SW480 (cell line): ENCODE measurements around the gene NAGPA.
A peak's percentile ranks its signal among the peaks of the same experiment; 100 is the strongest.
"Not testable (repeated sequence)": the region's sequence is repeated elsewhere in the genome, so short reads cannot be mapped to it uniquely, and the experiment has no call there.

Experiments used
- DNase-seq: peaks from one replicate; pipeline ENCODE4 v3.0.0-alpha.2; 2016; ENCODE audit warnings: low spot score

NAGPA gene

GRCh38 chr16:5062051-5062450 is 28.3 kb upstream of the NAGPA start:
- DNase-seq: no peak

- no peak for DNase-seq
Observed at GRCh38 chr16:5060073-5060641, 26.4 kb upstream of the NAGPA start.

- DNase-seq: no peak
Observed at GRCh38 chr16:5059386-5060072, 25.8 kb upstream of the NAGPA start.

- DNase-seq: no peak
Observed at GRCh38 chr16:5058476-5058875, 24.7 kb upstream of the NAGPA start.

GRCh38 chr16:5056352-5056751 is 22.6 kb upstream of the NAGPA start:
- no peak for DNase-seq

- no peak for DNase-seq
Observed at GRCh38 chr16:5054876-5055865, 21.4 kb upstream of the NAGPA start.

GRCh38 chr16:5046914-5047313 is 13.2 kb upstream of the NAGPA start:
- no peak for DNase-seq

- no peak for DNase-seq
Observed at GRCh38 chr16:5045499-5046115, 11.9 kb upstream of the NAGPA start.

- DNase-seq: not testable (repeated sequence)
Observed at GRCh38 chr16:5044581-5044980, 10.8 kb upstream of the NAGPA start.

GRCh38 chr16:5044011-5044540 is 10.3 kb upstream of the NAGPA start:
- DNase-seq: no peak

- DNase-seq: no peak
Observed at GRCh38 chr16:5042574-5043171, 8.9 kb upstream of the NAGPA start.

GRCh38 chr16:5041600-5042133 is 7.9 kb upstream of the NAGPA start:
- peak; percentile 65 for DNase-seq

- no peak for DNase-seq
Observed at GRCh38 chr16:5040451-5040850, 6.7 kb upstream of the NAGPA start.

GRCh38 chr16:5036228-5037156 is 2.8 kb upstream of the NAGPA start:
- no peak for DNase-seq

GRCh38 chr16:5035909-5036227 is 2.1 kb upstream of the NAGPA start:
- no peak for DNase-seq

- no peak for DNase-seq
Observed at GRCh38 chr16:5034167-5034523, 410 bp upstream of the NAGPA start.

- DNase-seq: no peak
Observed at GRCh38 chr16:5032748-5033167, 977 bp downstream of the NAGPA start.

- DNase-seq: no peak
Observed at GRCh38 chr16:5031601-5032000, 2.1 kb downstream of the NAGPA start.

- no peak for DNase-seq
Observed at GRCh38 chr16:5030251-5030870, 3.4 kb downstream of the NAGPA start.

- DNase-seq: no peak
Observed at GRCh38 chr16:5028950-5029475, 4.7 kb downstream of the NAGPA start.
